ENCODE measurements around the gene DHODH.

DHODH gene

GRCh38 chr16:72013888-72014581 is 5.5 kb downstream of the DHODH start:
- DNase-seq = no peak

- DNase-seq = no peak
These were observed 6.1 kb downstream of the DHODH start for GRCh38 chr16:72014675-72015074.

GRCh38 chr16:72015124-72015523 is 6.6 kb downstream of the DHODH start:
- no peak for DNase-seq

GRCh38 chr16:72018470-72018869 is 9.9 kb downstream of the DHODH start:
- DNase-seq = no peak

GRCh38 chr16:72021043-72021442 is 12.5 kb downstream of the DHODH start:
- DNase-seq = no peak

GRCh38 chr16:72022127-72022526 is 13.6 kb downstream of the DHODH start:
- no peak for DNase-seq

GRCh38 chr16:72023962-72024361 is 15.4 kb downstream of the DHODH start:
- DNase-seq = no peak

GRCh38 chr16:72024862-72025382 is 16.4 kb downstream of the DHODH start:
- DNase-seq = no peak

GRCh38 chr16:72025404-72026114 is 17.0 kb downstream of the DHODH start:
- DNase-seq = no peak

GRCh38 chr16:72027669-72028378 is 19.3 kb downstream of the DHODH start:
- no peak for DNase-seq

GRCh38 chr16:72029567-72030271 is 21.2 kb downstream of the DHODH start:
- no peak for DNase-seq

GRCh38 chr16:72033437-72033836 is 24.9 kb downstream of the DHODH start:
- no peak for DNase-seq

- no peak for DNase-seq
These were observed 27.6 kb downstream of the DHODH start for GRCh38 chr16:72036098-72036497.

GRCh38 chr16:72042157-72042660 is 33.7 kb downstream of the DHODH start:
- DNase-seq = no peak

- DNase-seq = no peak
These were observed 34.5 kb downstream of the DHODH start for GRCh38 chr16:72043058-72043457.

- DNase-seq = no peak
These were observed 35.0 kb downstream of the DHODH start for GRCh38 chr16:72043539-72043938.

GRCh38 chr16:72044296-72044695 is 35.8 kb downstream of the DHODH start:
- DNase-seq = no peak

GRCh38 chr16:72044825-72045359 is 36.3 kb downstream of the DHODH start:
- DNase-seq = no peak

- no peak for DNase-seq
These were observed 40.6 kb downstream of the DHODH start for GRCh38 chr16:72049110-72049509.

GRCh38 chr16:72050769-72051464 is 42.4 kb downstream of the DHODH start:
- no peak for DNase-seq

- no peak for DNase-seq
These were observed 43.3 kb downstream of the DHODH start for GRCh38 chr16:72051818-72052217.
